KMS-11 (cell line): ENCODE measurements around the gene CAMTA1.

Source experiments
- H2AFZ ChIP-seq: fragments of 200-600 bp; sonication (generic); 2 replicates; pipeline ENCODE4 v1.6.1; 2016; ENCODE audit warnings: antibody characterized with exemption, mixed run types, low read depth
- H3K27ac ChIP-seq: fragments of 200-600 bp; sonication (generic); 2 replicates; pipeline ENCODE4 v1.6.1; 2016; ENCODE audit warnings: mild to moderate bottlenecking, mixed run types
- H3K27me3 ChIP-seq: fragments of 200-600 bp; sonication (generic); 2 replicates; pipeline ENCODE4 v1.6.1; 2017; ENCODE audit warnings: mild to moderate bottlenecking, low read depth, mixed run types, moderate library complexity; ENCODE audit not compliant: insufficient read depth
- H3K36me3 ChIP-seq: fragments of 200-600 bp; sonication (generic); 2 replicates; pipeline ENCODE4 v1.6.1; 2017; ENCODE audit warnings: mild to moderate bottlenecking, mixed run types; ENCODE audit not compliant: insufficient read depth
- H3K4me1 ChIP-seq: fragments of 200-600 bp; sonication (generic); 2 replicates; pipeline ENCODE4 v1.6.1; 2016; ENCODE audit warnings: mild to moderate bottlenecking, low read depth, mixed run types; ENCODE audit not compliant: poor library complexity, severe bottlenecking
- H3K4me2 ChIP-seq: fragments of 200-600 bp; sonication (generic); 2 replicates; pipeline ENCODE4 v1.7.0; 2016; ENCODE audit warnings: mild to moderate bottlenecking, mixed run types
- H3K4me3 ChIP-seq: fragments of 200-600 bp; sonication (generic); IDR thresholded peaks from 2 replicates; pipeline ENCODE4 v1.6.1; 2017; ENCODE audit warnings: low read depth, low read length, mixed read lengths; ENCODE audit not compliant: insufficient read depth
- H3K79me2 ChIP-seq: fragments of 200-600 bp; sonication (generic); 2 replicates; pipeline ENCODE4 v1.6.1; 2016; ENCODE audit warnings: low read depth, mixed run types; ENCODE audit not compliant: insufficient read depth
- H3K9ac ChIP-seq: fragments of 200-600 bp; sonication (generic); 2 replicates; pipeline ENCODE4 v1.6.1; 2016; ENCODE audit warnings: mild to moderate bottlenecking, mixed run types
- H4K20me1 ChIP-seq: fragments of 200-600 bp; sonication (generic); 2 replicates; pipeline ENCODE4 v1.6.1; 2016; ENCODE audit warnings: mild to moderate bottlenecking, mixed run types; ENCODE audit not compliant: insufficient read depth
- CTCF ChIP-seq: fragments of 200-600 bp; sonication (generic); conservative IDR thresholded peaks from 2 replicates; pipeline ENCODE4 v1.6.1; 2017; ENCODE audit warnings: low read depth, mild to moderate bottlenecking, antibody characterized with exemption, low read length, moderate library complexity, mixed read lengths

CAMTA1 gene

GRCh38 chr1:7526196-7526866 lies 741.1 kb downstream of the CAMTA1 start:
- H3K4me3 ChIP-seq = no peak overlapping the region
- H3K79me2 ChIP-seq = no peaks in the 10 kb centered on the region
- peaks cover under 1% of the 10 kb centered on the region; the same call in 1 of the 2 replicates for H3K27me3 ChIP-seq
- no peaks in the 10 kb centered on the region for H3K36me3 ChIP-seq
- no peaks in the 10 kb centered on the region for H3K4me1 ChIP-seq
- no peak overlapping the region for H2AFZ ChIP-seq
- no peak overlapping the region for H3K4me2 ChIP-seq
- H3K27ac ChIP-seq = no peak overlapping the region
- no peak for TF ChIP-seq CTCF
- H3K9ac ChIP-seq = no peak overlapping the region
- H4K20me1 ChIP-seq = no peaks in the 10 kb centered on the region

GRCh38 chr1:7526867-7527732 lies 741.8 kb downstream of the CAMTA1 start:
- Histone ChIP-seq H3K79me2 (no peaks in the 10 kb centered on the region), H3K4me2 (no peak overlapping the region), H3K4me3 (no peak overlapping the region), H2AFZ (no peak overlapping the region), H3K27ac (no peak overlapping the region), H4K20me1 (no peaks in the 10 kb centered on the region), H3K4me1 (no peaks in the 10 kb centered on the region), H3K9ac (no peak overlapping the region), H3K27me3 (peaks cover 7% of the 10 kb centered on the region; the same call in 1 of the 2 replicates), H3K36me3 (no peaks in the 10 kb centered on the region)
- TF ChIP-seq CTCF = no peak

GRCh38 chr1:7527733-7528045 lies 742.4 kb downstream of the CAMTA1 start:
- Histone ChIP-seq H3K4me1 (no peaks in the 10 kb centered on the region), H3K9ac (no peak overlapping the region), H3K36me3 (no peaks in the 10 kb centered on the region), H3K4me3 (no peak overlapping the region), H2AFZ (no peak overlapping the region), H4K20me1 (no peaks in the 10 kb centered on the region), H3K4me2 (no peak overlapping the region), H3K27ac (no peak overlapping the region), H3K79me2 (no peaks in the 10 kb centered on the region), H3K27me3 (peaks cover 7% of the 10 kb centered on the region; the same call in 1 of the 2 replicates)
- no peak for TF ChIP-seq CTCF

- Histone ChIP-seq H3K4me2 (no peak overlapping the region), H2AFZ (no peak overlapping the region), H3K36me3 (no peaks in the 10 kb centered on the region), H3K9ac (no peak overlapping the region), H3K27ac (no peak overlapping the region), H3K27me3 (peaks cover 11% of the 10 kb centered on the region; the same call in 1 of the 2 replicates), H3K4me3 (no peak overlapping the region), H4K20me1 (no peaks in the 10 kb centered on the region), H3K4me1 (no peaks in the 10 kb centered on the region), H3K79me2 (no peaks in the 10 kb centered on the region)
- no peak for TF ChIP-seq CTCF
These were observed 743.3 kb downstream of the CAMTA1 start for GRCh38 chr1:7528386-7529198.
